ENCODE measurements around the gene DNAH3.
"Not testable (repeated sequence)": the region's sequence is repeated elsewhere in the genome, so short reads cannot be mapped to it uniquely, and the experiment has no call there.

DNAH3 gene

GRCh38 chr16:20997147-20997546 lies 153.5 kb downstream of the DNAH3 start:
- no peak for DNase-seq (ENCODE audit: low spot score)

DNA sequence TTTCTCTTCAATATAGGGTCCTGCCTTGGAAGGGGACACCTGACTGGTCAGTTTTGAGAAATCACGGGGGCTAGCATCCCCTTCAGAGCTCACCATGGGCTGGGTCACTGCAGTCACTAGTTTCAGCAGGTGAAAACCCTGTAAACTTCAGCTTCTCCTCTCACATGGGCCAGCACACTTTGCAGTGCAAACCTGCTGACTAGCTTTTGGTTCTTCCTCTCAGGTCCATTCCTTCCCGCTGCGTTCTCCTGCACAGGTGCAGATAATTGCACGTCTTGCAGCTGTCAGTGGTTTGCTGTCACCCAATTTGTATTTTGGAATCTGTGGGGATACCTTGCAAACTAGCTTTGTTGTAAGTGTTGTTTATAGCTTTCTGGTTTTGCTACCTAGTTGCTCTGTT lies 154.9 kb downstream of the DNAH3 start:
- no peak for DNase-seq (ENCODE audit: low spot score)

GRCh38 chr16:20989496-20990070 lies 161.1 kb downstream of the DNAH3 start:
- DNase-seq (ENCODE audit: low spot score): not testable (repeated sequence)

DNA sequence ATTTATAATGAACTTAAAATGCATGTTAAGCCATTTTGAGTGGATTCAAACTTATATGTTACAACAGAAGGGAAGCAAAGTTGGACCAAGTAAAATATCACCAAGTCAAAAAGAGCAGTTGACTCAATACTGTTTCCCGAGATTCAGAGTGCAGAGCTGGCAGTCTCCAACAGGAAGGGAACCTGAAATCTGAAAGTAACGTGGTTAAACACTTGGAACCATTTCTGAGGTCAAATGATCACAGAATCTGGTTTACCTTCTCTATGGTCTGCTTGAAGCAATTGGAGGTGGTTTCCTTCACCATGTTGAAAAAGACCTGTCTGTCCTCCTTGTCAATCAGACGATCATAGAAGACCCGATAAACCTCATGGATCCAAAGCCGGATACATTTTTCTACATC lies 163.6 kb downstream of the DNAH3 start:
- no peak for DNase-seq (ENCODE audit: low spot score)

- no peak for DNase-seq (ENCODE audit: low spot score)
Observed at GRCh38 chr16:20984019-20984418, 166.6 kb downstream of the DNAH3 start.

- DNase-seq (ENCODE audit: low spot score): no peak
Observed at GRCh38 chr16:20976576-20976975, 174.1 kb downstream of the DNAH3 start.

GRCh38 chr16:20973201-20973600 lies 177.4 kb downstream of the DNAH3 start:
- DNase-seq (ENCODE audit: low spot score): not testable (repeated sequence)

DNA sequence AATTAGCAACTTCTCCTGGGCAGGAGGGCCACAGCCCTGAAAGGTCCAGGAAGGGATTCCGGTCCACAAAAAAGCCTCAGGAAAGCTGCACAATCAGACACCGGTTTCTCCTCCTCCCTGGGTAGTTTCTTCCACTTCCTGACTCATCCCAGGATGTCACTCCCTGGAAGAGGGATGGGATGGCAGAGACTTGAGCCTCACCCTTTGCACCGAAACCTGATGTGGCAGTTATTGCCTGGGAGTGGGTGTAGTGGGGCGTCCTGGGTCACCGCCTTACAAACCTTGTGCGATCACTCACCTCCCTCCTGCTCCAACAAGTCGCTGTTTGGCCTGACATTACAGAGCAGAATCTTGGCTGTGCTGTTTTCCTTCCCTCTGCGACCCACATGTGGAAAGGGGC lies 179.2 kb downstream of the DNAH3 start:
- DNase-seq (ENCODE audit: low spot score): no peak

- no peak for DNase-seq (ENCODE audit: low spot score)
Observed at GRCh38 chr16:20969386-20969785, 181.3 kb downstream of the DNAH3 start.

GRCh38 chr16:20968765-20969164 lies 181.9 kb downstream of the DNAH3 start:
- no peak for DNase-seq (ENCODE audit: low spot score)

DNA sequence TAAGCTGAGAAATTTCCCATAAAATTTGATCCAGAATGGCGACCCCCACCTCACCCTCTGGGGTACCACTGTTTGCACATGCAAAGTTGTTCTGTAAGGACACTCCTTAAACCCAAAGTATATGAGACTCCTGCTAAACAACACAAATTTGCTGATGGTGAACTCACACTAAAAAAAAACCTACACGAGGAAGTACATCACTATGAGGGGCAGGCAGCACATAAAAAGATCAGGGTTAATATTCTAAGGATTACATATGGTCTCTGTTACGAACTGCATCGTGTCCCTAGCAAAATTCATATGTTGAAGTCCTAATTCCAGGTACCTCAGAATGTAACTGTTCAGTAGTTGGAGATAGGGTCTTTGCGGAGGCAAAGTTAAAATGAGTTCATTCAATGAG lies 189.7 kb downstream of the DNAH3 start:
- DNase-seq (ENCODE audit: low spot score): no peak

- no peak for DNase-seq (ENCODE audit: low spot score)
Observed at GRCh38 chr16:20957153-20957552, 193.5 kb downstream of the DNAH3 start.

- no peak for DNase-seq (ENCODE audit: low spot score)
Observed at GRCh38 chr16:20956319-20956718, 194.3 kb downstream of the DNAH3 start.

DNA sequence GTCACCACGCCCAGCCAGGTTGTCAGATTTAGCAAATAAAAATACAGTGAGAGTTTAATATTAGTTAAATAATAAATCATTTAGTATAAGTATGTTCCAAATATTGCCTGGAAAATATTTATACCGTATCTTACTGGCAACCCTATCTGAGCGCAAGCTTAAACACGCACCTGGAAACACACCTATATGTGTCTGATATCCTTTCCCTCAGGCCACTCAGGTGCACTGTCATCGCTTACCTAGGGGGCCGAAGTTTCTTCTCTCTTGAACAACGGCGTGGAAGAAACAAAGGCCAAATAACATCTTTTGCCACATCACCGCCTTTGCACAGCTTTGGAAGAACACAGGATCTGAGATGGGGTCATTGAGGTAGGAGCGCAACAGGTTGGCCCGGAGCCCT lies 196.1 kb downstream of the DNAH3 start:
- DNase-seq (ENCODE audit: low spot score): no peak

GRCh38 chr16:20952139-20952920 lies 198.3 kb downstream of the DNAH3 start:
- DNase-seq (ENCODE audit: low spot score): no peak

GRCh38 chr16:20950294-20950693 lies 200.4 kb downstream of the DNAH3 start:
- no peak for DNase-seq (ENCODE audit: low spot score)

DNA sequence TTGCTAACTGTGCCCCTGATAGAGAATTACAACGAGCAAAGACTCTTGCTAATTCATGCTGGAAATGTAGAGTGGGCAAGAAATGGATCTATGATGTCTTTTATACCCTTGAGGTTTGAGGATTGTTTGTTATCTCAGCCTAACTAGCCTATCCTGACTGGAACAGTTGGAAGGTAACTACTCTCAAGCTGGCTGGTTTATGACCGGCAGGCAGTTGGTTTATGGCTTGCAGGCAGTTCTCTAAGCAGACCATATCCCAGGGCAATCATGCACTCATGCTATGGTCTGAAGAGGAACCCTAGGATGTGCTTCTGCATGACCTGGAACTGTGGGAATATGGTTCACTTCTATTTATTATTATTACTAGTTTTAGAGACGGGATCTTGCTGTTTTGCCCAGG lies 201.0 kb downstream of the DNAH3 start:
- no peak for DNase-seq (ENCODE audit: low spot score)

GRCh38 chr16:20948444-20948843 lies 202.2 kb downstream of the DNAH3 start:
- no peak for DNase-seq (ENCODE audit: low spot score)

GRCh38 chr16:20946015-20946629 lies 204.5 kb downstream of the DNAH3 start:
- DNase-seq (ENCODE audit: low spot score): no peak

GRCh38 chr16:20945575-20945875 lies 205.1 kb downstream of the DNAH3 start:
- not testable (repeated sequence) for DNase-seq (ENCODE audit: low spot score)

- no peak for DNase-seq (ENCODE audit: low spot score)
Observed at GRCh38 chr16:20944861-20945574, 205.6 kb downstream of the DNAH3 start.

- DNase-seq (ENCODE audit: low spot score): no peak
Observed at GRCh38 chr16:20942256-20942655, 208.4 kb downstream of the DNAH3 start.

GRCh38 chr16:20941636-20941926 lies 209.1 kb downstream of the DNAH3 start:
- DNase-seq (ENCODE audit: low spot score): no peak

All from HuH-7 (cell line).